Stimulated activated CD4-positive, alpha-beta T cell treated with anti-CD3 and anti-CD28 coated beads, Interleukin-4, amount 100 ng/mL, for 4 hours (primary cell): Measurements from ENCODE around the gene PRIM2.
"Not testable (repeated sequence)": the region's sequence is repeated elsewhere in the genome, so short reads cannot be mapped to it uniquely, and the experiment has no call there.

ENCODE experiments used
- DNase-seq, 2 experiments: peaks; one replicate each; pipeline ENCODE4 v3.0.0-alpha.2; 2020

Gene PRIM2

DNA sequence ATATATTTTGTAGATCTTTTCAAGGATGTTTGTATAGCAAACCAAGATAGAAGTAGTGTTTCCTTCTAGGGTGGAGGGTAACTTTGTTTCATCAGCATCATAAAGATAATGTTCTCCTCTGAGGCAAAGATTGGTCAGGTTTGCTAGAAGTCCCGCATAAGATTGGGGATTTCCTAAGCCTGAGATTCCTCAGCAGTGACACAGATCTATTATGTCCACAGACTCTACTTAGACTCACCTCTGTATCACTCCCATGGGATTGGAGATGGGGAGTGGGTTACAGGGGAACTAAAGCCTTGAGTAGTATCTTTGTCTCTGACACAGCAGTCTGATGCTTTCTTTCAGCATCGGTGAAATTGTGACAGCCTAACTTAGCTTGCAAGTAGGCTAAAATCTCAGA, 341.1 kb downstream of the PRIM2 start:
- not testable (repeated sequence) for DNase-seq

DNA sequence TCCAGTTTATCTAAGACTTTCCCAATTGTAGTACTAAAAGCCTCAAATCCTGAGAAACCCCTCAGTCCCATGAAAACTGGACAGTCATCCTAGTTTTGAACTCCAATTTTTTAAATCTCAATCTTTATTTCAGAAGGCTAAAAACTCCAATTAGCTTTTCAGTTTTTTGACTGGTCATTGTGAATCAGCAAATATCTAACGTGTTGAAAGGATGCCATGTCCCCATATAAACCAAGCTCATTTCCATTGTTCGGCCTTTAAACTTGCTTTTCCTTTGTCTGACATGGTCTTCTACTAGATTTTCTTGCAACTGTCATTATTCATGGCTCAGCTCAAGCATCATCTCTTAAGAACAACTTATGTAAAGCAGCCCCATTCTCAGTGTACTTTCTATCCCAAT, 342.4 kb downstream of the PRIM2 start:
- DNase-seq, result not testable (repeated sequence)

DNA sequence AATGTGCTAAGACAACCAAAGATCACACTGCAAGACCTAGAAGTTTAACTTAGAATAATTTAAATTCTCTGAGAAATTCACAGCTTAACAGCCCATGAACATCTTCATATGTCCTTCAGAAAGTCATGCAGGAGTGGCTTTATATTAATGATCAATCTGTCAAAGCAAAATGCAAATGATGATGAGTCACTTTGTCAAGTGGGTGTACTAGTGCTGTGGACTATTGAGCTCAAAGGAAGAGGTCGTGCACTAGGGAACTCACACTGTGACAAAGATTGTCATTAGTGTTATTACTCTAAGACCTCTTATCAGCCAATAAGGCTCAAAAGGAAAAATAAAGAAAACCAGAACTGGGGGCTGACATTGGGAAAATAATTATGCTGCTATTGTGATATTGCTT, 343.5 kb downstream of the PRIM2 start:
- DNase-seq, result not testable (repeated sequence)

GRCh38 chr6:57668108-57668507, 350.7 kb downstream of the PRIM2 start:
- DNase-seq, result not testable (repeated sequence)

- DNase-seq, result not testable (repeated sequence)
These were observed 353.8 kb downstream of the PRIM2 start for GRCh38 chr6:57671237-57671636.

DNA sequence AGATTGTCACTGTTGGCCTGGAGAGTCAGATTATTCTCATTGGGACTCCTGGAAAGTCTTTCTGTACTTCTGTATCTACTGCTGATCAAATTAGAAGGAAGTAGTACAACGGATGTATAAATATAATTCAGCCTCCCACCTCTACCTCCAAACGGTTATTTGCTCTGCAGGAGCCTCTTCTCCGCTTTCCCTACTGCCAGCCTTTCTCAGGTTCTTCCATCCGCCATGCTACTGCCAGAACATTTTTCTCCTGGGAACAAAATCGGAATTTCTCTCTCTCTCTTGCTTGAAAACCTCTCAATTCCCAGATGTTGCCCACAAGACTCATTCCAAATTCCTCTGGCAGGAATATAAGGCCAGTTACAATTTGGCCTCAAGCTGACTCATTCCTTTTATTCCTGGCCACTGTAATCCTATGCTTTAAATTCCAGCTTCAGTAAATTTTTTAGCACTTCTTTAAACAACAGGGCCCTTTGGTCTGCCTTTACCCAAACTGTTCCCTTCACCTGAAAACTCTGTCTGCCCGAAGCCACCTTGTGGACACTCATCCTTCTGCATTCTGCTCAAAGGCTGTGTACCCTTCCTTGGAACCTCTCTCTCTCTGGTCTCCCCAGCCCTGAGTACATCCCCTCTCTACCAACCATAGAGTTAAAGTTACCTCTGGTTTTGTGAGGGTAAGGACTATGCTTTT, 354.7 kb downstream of the PRIM2 start:
- not testable (repeated sequence) for DNase-seq

DNA sequence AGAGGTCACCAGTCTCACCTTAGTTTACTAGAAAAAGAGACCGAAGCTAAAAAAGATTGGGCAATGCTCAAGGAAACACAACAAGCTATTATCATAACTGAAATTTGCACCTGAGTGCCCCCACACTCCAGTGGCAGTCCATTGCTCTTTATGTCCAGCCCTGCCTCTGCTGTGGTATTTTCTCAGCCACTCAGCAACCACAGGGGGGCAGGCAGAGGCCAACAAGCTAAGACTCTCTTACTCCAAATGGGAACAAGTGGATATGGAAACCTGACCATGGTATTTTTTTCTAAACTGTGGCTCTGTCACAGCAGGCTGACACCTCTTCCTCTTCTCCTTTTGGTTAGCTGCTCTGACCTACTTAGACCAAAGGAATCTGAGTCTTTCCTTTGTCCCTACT, 355.9 kb downstream of the PRIM2 start:
- not testable (repeated sequence) for DNase-seq

GRCh38 chr6:57675386-57675785, 358.0 kb downstream of the PRIM2 start:
- DNase-seq, result not testable (repeated sequence)

DNA sequence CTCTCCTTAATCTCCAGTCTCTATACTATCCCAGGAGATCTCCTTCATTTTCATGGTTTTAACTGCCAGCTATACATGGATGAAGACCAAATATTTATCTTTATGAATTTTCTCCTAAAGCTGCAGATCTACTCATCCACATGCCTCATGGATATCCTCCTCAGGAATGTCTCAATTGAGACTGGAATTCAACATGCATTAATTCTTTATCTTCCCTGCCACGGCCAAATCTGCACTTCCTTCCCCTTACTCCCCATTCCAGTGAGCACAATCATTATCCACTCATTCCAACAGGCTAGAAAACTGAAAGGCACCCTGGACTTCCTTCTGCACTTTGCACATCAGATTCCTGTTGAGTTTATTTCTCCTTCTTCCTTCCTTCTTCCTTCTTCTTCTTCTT, 379.0 kb downstream of the PRIM2 start:
- not testable (repeated sequence) for DNase-seq
